GM18499 (cell line): ENCODE measurements around the gene C12orf60.

Source experiments
- ATAC-seq: cut with Tn5 transposase; IDR thresholded peaks from one replicate; pipeline ENCODE4 v1.9.1; 2021; ENCODE audit warnings: moderate number of reproducible peaks; ENCODE audit not compliant: insufficient read depth, unreplicated experiment

The C12orf60 gene

DNA sequence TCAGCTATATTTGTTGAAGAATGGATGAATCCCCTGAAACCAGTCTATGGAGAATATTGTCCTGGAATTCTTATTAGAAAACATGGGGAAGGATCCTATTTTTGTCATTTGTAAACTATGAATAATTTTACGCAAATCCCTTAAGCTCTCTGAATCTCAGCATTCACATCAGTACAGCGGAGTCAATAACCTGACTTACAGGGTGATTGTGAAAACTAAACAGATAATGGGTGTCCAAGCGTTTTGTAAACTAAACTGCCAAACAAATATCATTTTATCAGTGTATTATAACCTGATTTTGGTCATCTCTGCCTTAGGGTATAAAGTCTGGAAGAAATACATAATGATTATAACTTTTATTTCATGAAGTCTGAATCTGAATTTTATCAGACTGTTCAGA, 29.9 kb downstream of the C12orf60 start:
- no peak for ATAC-seq

DNA sequence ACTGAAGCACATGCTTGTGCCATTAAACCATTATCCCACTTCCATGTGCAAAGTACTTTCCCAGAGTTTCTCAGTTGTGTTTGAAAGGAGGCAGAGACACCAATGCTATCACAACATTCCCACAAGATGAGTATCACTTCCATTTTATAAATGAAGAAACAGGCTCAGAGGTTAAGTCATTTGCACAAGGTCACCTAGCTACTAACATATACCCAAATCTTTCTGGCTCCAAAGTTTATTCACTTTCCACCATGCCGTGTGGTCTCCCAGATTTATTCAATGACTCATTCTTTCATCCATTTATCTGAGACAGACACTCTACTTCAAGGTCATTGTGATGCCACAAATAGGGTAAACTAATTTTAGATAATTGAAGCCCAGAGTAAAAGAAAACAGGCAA, 30.5 kb downstream of the C12orf60 start:
- ATAC-seq: no peak

DNA sequence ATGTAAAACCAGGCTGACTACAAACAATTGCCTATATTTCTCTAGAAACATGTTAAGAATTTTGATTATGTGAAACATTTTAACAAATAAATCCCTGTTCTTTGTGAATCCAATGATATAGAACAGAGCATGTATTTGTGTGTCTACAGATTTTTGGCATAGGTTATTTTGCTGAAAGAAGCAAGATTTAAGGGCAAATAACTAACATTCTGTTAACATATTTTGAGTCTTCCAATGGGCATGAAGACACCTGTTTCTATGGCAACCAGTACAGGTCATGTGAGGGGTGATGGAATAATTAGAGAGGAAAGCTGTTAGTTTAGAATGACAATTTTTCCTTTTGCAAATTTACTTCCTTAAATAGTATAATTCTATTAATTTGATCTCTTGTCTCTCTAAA, 31.0 kb downstream of the C12orf60 start:
- no peak for ATAC-seq

DNA sequence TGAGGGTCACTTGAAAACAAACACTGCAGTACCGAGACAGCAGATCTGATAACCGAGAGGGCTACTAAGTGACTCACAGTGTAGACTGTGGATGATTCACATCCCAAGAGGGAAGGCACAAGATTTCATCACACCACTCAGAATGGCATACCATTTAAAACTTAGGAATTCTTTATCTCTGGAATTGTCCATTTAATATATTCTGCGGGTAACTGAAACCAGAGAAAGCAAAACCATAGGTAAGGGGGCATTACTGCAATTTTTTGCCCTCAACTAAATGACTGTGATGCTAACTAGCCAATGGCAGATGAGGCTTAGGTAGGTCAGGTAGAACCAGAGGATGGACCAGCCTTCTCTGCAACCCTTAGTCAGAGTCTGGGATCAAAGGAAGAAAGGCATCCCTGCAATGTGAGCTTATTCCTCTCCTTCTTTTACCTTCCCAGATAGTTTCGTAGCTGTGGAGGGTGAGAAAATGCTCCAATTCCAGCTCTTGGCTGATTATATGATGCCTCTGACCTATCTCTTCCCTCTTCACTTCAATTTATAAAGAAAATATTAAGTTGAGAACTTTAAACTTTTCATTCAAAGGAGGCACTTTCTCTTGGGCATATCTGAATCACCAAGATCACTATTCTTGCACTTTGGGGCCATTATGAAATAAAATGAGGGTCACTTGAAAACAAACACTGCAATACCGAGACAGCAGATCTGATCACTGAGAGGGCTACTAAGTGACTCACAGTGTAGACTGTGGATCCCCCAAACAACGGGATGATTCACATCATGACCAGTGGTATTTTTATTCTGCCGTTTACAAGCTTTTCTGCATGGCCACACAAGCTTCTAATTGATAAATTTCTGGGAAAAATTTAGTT, 33.1 kb downstream of the C12orf60 start:
- no peak for ATAC-seq

DNA sequence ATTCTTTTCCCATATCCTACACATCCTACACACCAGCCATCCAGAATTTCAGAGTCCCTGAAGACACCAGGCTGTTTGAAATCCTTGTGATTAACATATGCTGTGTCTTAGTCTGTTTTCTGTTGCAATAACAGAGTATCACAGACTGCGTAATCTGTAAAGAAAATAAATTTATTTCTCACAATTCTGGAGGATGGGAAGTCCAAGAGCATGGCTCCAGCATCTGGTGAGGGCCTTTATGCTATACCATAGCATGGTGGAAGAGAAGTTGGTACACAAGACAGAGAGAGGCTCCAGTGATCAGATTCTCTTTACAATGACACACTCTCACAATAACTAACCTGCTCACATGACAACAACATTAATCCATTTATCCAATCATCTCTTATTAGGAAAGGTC, 35.8 kb downstream of the C12orf60 start:
- ATAC-seq: no peak

DNA sequence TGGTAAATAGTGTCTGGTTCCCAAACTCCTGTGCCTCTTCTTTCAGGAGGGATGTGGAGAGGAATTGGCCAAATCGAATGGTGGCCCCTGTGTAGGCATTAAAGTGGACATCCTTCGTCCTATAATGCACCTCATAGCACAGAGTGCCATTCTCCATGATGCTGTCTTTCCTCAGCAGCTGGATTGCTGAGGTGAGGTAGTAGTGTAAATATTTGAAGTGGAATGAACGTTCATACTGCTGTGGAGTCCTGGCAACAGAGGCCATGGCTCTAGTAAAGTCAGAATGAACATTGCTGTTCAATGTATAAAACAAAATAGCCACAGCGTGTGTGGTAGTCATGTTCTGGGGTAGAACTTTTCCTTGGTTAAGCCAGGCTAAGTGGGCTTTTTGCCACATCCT, 37.1 kb downstream of the C12orf60 start:
- no peak for ATAC-seq

DNA sequence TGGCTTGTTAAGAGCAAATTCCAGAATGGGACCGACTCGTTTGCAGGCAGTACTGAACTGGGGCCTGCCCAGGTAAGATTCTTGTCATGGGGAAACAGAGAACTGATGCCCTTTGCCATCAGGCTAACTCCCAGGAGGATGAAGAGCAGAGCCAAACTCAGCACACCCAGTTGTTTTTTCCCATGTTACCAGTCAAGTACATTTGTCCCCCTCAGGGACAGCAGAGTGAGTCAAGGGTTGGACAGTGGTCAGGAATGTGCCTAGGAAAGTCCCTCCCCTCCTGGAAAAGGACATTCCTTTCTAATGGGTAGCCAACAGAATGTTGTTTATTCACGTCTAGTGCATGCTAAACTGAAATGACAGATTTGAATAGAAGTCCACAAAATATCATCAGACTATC, 38.3 kb downstream of the C12orf60 start:
- ATAC-seq: no peak

DNA sequence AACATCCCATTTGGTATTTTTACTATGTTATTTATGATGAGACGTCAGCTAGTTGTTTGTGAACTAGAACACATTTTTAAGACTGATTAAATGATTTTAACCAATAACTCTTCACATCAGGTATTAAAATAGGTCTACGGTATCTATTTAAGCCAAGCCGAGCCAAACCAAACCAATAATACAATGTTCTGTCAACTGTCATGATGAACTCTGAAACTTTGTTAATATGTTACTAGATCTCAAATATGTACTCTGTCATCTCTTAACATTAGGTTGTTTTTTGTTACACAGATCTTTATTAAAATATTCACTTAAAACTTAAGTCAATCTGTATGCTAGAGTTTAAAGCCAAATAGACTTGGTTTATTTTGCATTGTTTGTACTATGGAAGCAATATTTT, 38.8 kb downstream of the C12orf60 start:
- no peak for ATAC-seq

DNA sequence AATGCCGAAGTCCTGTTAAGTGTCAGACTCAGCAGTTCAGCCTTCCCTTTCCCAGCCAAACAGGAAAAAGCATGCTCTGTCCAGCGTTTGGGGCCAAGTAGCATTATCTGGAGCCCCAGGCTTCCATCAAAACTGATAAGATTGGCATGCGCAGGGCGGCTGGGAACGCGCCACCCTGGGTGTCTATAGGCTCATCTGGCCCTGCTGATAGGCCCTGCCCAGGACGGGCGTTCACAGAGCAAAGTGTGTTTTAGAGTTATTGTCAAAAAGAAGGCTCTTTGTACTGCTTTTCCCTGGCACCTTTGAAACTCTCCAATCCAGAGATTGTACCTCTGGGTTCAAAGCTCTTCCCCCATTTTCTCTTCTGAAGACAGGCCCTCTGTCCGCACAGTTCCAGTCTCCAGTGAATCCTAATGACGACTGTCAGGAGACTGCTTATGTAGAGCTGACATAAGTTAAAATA, 40.0 kb downstream of the C12orf60 start, which contains the start of gene ART4:
TSS of gene ART4 (minus strand) at position 102 of the 463 bp plus-strand sequence. CDS start 413 bp downstream, outside the sequence.
- ATAC-seq: no peak

DNA sequence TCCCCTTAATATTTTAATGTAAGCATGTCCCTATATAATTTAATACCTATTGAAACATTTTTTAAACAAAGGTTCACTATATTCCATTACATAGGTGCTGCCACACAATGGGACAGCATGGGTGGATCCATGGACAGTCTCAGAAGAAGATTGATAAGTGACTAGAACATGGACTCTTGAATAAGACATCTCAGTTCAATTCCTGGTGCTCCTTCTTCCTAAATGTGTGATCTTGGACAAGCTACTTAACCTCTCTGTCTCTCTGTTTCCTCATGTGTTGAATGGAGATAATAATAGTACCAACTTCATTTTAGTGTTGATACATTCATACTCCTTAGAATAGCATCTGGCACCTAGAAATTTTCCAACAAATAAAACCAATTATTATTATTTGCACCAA, 40.9 kb downstream of the C12orf60 start:
- no peak for ATAC-seq

DNA sequence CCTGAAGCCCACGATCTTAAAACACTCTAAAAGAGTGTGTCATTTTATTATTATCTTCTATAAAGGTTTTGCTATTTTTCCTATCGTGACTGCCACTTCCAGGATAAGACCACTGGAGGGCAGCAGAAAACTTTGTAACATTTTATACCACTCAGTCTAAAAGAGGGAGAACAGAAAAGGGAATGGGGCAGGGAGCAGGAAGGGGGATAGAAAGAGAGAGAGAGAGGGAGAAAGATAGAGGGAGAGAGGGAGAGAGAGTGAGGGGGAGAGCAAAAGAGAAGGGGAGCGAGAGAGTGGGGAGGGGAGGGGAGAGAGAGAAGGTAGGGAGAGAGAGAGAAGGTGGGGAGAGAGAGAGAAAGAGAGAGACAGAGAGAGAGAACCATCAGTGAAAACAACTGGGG, 41.9 kb downstream of the C12orf60 start:
- no peak for ATAC-seq

DNA sequence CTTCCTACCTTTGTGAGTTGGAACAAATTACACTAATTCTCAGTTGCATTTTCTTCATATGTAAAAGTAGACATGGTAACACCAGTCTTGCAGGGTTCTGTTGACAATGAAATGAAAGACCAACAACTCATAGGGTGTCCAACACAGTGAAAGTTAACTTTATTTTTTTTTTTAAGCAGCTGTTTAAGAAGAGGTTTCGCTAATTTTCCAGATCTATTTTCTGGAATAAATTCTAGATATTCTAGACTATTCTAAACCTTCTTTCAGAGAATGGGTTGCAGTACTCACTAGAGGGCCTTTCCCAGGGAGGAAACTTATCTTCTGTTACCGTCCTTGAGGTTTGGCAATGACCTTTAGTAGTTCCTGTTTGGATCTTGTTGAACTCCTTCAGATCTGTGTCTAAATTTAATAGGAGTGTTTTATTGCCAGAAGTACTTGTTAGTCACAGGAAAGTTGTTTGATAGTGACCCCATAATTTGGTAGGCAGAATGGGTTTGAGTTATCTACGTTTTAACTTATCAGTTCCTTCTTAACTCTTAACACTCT, 42.6 kb downstream of the C12orf60 start:
- no peak for ATAC-seq

DNA sequence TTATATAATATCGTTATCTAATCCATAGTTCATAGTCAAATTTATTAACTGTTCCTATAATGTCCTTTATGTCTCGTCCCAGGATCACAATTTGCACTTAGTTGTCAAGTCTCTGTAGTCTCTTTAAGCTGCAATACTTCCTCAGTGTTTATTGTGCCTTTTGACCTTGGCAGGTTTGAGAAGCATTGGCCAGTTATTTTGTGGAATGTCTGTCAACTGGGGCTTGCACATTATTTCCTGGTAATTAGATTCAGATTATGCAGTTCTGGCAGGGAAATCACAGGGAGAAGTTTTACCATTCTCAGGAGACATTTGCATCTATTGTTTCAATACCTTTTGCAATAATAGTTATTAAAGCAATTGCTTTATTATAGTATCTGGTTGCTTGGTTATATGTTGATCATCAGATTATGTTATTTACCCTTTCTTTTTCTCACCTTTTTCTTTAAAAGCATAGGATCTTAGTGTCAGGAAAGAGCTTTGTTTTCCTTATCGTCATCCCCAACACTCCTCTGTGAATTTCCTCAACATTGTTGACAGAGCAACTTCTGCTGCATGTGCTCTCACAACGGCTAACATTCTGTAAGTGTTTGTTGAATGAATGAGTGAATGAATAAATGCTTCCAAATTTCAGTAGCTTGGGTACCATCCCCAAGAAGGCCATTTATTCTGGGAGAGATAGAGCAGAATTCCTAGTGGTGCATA, 43.6 kb downstream of the C12orf60 start:
- no peak for ATAC-seq

DNA sequence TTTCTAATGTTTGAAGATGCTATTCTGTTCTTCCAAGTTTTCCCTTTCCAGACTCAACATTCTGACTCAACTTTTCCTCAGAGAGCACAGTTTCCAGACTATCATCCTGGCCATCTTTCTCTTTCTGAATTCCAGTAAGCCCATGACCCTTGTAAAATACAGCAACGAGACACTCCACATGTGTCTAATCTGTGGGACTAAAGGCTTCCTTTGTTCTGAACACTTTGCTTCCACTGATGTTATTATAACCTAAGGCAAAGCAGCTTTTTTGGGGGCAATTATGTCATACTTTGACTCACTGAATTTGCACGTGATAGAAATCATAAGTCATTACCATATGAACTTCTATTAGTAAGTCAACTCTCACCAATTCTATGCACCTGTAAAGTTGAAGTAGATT, 46.2 kb downstream of the C12orf60 start:
- ATAC-seq: no peak

DNA sequence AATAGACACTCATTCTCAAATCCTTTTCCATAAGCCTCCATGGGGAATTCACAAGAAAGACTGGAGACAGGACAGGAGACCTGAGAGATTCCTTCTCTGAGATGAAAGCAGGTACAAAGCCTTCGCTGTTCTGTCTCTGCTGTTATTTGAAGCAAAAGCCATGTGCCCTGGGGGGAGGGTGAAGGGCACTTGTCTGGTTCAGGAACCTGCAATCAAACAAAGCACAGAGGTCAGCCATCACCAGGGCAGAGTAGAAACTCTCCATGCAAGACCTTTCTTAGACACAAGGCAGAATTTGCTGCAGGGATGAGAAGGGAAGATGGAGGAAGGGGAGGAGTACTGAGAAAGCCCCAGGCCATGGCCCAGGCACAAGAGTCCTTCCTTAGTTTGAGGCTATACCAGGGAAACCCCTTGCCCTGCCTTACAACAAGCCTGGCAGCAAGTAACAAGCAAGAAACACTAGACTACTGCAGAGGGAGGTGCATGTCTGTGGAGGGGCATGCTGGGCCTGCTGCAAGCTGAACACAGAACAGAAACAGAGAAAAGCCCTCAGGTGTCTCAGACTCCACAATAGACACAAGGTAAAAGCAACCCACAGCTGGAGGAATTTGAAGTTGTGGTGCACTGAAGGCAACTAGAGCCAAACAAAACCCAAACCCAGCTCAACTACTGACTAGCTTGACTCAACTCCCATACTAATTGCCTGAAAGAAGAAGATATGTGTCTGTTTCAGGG, 47.6 kb downstream of the C12orf60 start:
- ATAC-seq: no peak

DNA sequence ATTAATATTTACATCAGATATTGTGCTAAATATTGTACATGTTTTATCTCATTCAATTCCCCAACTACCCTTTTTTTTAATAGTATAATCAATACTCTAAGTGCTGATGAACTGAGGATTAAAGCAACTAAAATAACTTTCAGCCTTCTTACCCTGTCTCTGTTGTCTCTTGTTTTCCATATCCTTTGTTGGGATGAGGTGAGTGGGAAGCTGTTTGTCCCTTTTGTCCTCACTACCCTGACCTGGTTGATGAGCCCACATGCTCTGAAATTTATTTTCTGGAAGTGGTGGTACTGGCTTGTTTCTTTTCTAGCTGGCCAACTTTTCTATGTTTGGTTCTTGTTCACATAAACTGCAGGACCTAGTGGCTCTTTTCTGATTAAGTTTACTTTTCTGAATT, 49.4 kb downstream of the C12orf60 start:
- no peak for ATAC-seq

DNA sequence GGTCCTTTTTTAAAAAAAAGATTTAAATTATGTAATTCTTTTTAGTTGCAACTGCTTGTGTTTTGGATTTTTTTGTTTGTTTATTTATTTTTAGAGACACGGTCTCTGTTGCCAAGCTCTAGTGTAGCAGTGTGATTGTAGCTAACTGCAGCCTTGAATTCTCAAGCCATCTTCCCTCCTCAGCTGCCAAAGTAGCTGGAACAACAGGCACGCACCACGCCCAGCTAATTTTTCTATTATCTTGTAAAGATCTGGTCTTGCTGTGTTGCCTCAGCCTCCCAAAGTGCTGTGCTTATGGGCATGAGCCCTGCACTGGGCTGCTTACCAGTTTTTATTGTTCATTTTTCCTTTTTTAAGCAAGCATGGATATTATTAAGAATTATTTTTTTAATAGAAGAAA, 50.5 kb downstream of the C12orf60 start:
- no peak for ATAC-seq

DNA sequence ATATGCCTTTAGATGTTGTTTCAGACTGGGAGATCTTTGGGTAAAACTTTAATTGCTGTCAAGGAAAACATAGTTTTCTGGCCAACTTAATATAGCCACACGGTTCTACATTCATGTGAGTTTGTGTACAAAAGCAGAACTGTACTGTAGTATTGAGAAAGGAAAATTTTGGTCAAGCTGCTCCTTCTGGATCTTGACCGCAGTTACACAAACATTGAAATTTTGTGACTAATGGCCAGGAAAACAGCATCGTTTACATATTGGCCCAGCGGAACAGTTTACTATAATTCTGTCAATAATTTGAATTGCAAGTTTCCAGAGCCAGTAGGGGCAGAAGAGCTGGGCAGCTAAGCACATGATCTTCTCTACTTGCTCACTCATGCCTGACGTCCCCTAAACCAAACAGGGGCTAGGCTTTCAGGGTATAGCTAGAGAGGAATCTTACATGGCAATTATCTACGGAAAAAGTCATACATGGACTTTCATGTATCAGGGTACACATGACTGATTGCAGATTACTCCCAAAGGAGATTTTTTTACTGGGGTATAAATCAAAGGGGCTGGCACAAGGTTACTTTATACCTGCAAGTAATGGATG, 51.2 kb downstream of the C12orf60 start:
- ATAC-seq: no peak

DNA sequence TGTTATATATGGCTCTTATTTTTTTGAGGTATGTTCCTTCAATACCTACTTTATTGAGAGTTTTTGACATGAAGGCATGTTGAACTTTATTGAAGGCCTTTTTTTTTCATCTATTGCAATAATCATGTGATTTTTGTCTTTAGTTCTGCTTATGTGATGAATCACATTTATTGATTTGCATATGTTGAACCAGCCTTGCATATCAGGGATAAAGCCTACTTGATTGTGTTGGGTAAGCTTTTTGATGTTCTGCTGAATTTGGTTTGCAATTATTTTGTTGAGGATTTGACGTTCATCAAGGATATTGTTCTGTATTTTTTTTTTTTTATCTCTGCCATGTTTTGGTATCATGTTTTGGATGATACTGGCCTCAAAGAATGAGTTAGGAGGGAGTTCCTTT, 55.0 kb downstream of the C12orf60 start:
- no peak for ATAC-seq

DNA sequence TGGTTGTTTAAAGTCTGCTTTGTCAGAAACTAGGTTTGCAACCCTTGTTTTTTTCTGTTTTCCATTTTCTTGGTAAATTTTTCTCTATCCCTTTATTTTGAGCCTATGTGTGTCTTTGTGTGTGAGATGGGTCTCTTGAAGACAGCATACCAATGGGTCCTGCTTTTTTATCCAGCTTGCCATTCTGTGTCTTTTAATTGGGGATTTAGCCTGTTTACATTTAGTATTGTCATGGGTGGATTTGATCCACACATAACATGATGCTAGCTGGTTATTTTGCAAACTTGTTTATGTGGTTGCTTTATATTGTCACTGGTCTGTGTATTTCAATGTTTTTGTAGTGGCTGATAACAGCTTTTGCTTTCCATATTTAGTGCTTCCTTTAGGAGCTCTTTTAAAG, 57.0 kb downstream of the C12orf60 start:
- ATAC-seq: no peak
